GM18507 (cell line): ENCODE measurements around the gene RTN4.
"Not testable (repeated sequence)": the region's sequence is repeated elsewhere in the genome, so short reads cannot be mapped to it uniquely, and the experiment has no call there.

ENCODE experiments used
- DNase-seq: peaks from one replicate; pipeline ENCODE4 v3.0.0; 2011; ENCODE audit warnings: low read depth; ENCODE audit not compliant: insufficient read length; ENCODE audit errors: extremely low spot score
- FAIRE-seq: peaks from 2 replicates; lab custom pipeline; 2011; peaks lifted over from hg19 to GRCh38; lab: Jason Lieb, UNC

RTN4 gene

GRCh38 chr2:55012672-55013484, 37.4 kb downstream of the RTN4 start:
- FAIRE-seq (no peak), DNase-seq (no peak)

- FAIRE-seq (no peak), DNase-seq (no peak)
These were observed 38.2 kb downstream of the RTN4 start for GRCh38 chr2:55011831-55012671.

GRCh38 chr2:55010915-55011314, 39.3 kb downstream of the RTN4 start:
- FAIRE-seq: no peak
- no peak for DNase-seq

- DNase-seq (no peak), FAIRE-seq (peak; percentile 89)
These were observed 40.1 kb downstream of the RTN4 start for GRCh38 chr2:55010149-55010591.

GRCh38 chr2:55009277-55010060, 40.8 kb downstream of the RTN4 start:
- no peak for FAIRE-seq

GRCh38 chr2:55006306-55006705, 43.9 kb downstream of the RTN4 start:
- FAIRE-seq: no peak
- no peak for DNase-seq

More at GRCh38 chr2:55009277-55010060, 40.8 kb downstream of the RTN4 start:
- no peak for DNase-seq

- DNase-seq (no peak), FAIRE-seq (no peak)
These were observed 46.3 kb downstream of the RTN4 start for GRCh38 chr2:55003706-55004639.

GRCh38 chr2:55001716-55002115, 48.5 kb downstream of the RTN4 start:
- no peak for DNase-seq
- FAIRE-seq: no peak

- peak; percentile 41 for FAIRE-seq
- DNase-seq: no peak
These were observed 49.9 kb downstream of the RTN4 start for GRCh38 chr2:55000341-55000740.

GRCh38 chr2:54999182-54999581, 51.1 kb downstream of the RTN4 start:
- FAIRE-seq: no peak
- no peak for DNase-seq

- no peak for FAIRE-seq
- no peak for DNase-seq
These were observed 52.4 kb downstream of the RTN4 start for GRCh38 chr2:54997826-54998225.

- DNase-seq (no peak), FAIRE-seq (peak; percentile 50)
These were observed 54.7 kb downstream of the RTN4 start for GRCh38 chr2:54995553-54995952.

- FAIRE-seq, DNase-seq: not testable (repeated sequence)
These were observed 59.6 kb downstream of the RTN4 start for GRCh38 chr2:54990694-54991093.

GRCh38 chr2:54988612-54989011, 61.6 kb downstream of the RTN4 start:
- no peak for FAIRE-seq
- no peak for DNase-seq

GRCh38 chr2:54986264-54986663, 64.0 kb downstream of the RTN4 start:
- DNase-seq: no peak

GRCh38 chr2:54984476-54984875, 65.8 kb downstream of the RTN4 start:
- no peak for FAIRE-seq
- DNase-seq: no peak

More at GRCh38 chr2:54986264-54986663, 64.0 kb downstream of the RTN4 start:
- no peak for FAIRE-seq

GRCh38 chr2:54983345-54984220, 66.7 kb downstream of the RTN4 start:
- FAIRE-seq (no peak), DNase-seq (no peak)

GRCh38 chr2:54981385-54981784, 68.9 kb downstream of the RTN4 start:
- FAIRE-seq (no peak), DNase-seq (no peak)
